HEK293 (cell line): ENCODE results near the gene ODAD3.

Experiments
- GLI2 ChIP-seq: fragments of 450-650 bp; formaldehyde crosslinking; IDR thresholded peaks from 2 replicates; pipeline ENCODE4; 2017; ENCODE audit warnings: missing biosample characterization, missing genetic modification characterization, low read depth, borderline replicate concordance
- PRDM1 ChIP-seq: fragments of 450-650 bp; formaldehyde crosslinking; IDR thresholded peaks from 2 replicates; pipeline ENCODE4; 2016; ENCODE audit warnings: missing biosample characterization, missing genetic modification characterization
- TF ChIP-seq, protein P1 (sequence below): fragments of 450-650 bp; formaldehyde crosslinking; IDR thresholded peaks from 2 replicates; pipeline ENCODE4 v1.5.1; 2016; ENCODE audit warnings: missing biosample characterization, missing genetic modification characterization
- TF ChIP-seq, protein P2 (sequence below): fragments of 450-650 bp; formaldehyde crosslinking; IDR thresholded peaks from 2 replicates; pipeline ENCODE4 v1.5.1; 2016; ENCODE audit warnings: missing biosample characterization, missing genetic modification characterization, low read depth

DNA sequence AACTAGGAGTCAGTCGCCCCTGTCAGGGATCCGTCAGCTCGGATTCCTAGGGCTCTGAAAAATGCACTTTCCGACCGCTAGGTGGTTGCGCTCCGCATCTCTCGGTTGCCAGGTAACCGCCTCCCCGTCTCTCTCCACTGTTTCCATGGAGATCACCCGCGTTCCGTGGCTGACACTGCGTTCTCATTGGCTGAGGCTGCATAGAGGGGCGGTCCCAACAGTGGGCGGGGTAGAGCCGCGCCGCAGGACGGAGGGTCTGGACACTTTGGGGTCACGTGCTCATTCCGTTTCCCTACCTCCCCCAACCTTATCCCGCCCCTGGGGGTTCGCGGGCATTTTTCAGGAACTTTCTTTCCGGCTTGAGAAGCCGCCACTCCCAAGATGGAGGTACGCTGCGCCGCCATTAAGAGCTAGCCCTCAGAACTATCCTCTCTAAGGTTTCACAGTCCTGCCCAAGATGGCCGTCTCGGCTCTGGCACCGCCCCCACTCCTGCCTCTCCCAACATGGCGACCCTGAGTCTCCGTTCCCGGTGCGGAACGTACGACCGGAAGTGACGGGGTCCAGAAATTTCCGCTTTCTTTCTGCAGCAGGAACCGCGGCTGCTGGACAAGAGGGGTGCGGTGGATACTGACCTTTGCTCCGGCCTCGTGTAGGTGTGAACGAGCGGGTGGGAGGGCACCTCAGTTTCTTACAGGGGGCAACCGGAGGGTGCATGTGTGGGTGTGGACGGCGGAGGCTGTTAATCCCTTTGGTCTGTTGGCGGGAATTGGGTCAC lies at the start of gene ODAD3, which contains the start of gene PRKCSH:
- TF ChIP-seq, protein P1, sequence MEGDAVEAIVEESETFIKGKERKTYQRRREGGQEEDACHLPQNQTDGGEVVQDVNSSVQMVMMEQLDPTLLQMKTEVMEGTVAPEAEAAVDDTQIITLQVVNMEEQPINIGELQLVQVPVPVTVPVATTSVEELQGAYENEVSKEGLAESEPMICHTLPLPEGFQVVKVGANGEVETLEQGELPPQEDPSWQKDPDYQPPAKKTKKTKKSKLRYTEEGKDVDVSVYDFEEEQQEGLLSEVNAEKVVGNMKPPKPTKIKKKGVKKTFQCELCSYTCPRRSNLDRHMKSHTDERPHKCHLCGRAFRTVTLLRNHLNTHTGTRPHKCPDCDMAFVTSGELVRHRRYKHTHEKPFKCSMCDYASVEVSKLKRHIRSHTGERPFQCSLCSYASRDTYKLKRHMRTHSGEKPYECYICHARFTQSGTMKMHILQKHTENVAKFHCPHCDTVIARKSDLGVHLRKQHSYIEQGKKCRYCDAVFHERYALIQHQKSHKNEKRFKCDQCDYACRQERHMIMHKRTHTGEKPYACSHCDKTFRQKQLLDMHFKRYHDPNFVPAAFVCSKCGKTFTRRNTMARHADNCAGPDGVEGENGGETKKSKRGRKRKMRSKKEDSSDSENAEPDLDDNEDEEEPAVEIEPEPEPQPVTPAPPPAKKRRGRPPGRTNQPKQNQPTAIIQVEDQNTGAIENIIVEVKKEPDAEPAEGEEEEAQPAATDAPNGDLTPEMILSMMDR (tag by site-specific recombination), result peak; percentile 96
- TF ChIP-seq PRDM1 (tag by site-specific recombination), result peak; percentile 38; the same call in 1 of the 2 replicates
- TF ChIP-seq GLI2, result no peak
- TF ChIP-seq, protein P2, sequence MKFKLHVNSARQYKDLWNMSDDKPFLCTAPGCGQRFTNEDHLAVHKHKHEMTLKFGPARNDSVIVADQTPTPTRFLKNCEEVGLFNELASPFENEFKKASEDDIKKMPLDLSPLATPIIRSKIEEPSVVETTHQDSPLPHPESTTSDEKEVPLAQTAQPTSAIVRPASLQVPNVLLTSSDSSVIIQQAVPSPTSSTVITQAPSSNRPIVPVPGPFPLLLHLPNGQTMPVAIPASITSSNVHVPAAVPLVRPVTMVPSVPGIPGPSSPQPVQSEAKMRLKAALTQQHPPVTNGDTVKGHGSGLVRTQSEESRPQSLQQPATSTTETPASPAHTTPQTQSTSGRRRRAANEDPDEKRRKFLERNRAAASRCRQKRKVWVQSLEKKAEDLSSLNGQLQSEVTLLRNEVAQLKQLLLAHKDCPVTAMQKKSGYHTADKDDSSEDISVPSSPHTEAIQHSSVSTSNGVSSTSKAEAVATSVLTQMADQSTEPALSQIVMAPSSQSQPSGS (tag by site-specific recombination), result no peak
